Daoy (cell line): ENCODE measurements around the gene SDCCAG8. TPM values are rescaled to one million over a fixed set of nuclear protein-coding genes. Genes with fewer than 3 reads are reported as not detected.

Experiments used
- DNase-seq: peaks from one replicate; pipeline ENCODE4 v3.0.0-alpha.2; 2015; ENCODE audit warnings: low read depth
- total RNA-seq: library from RNA; depleted of rRNA; stranded (reverse); fragments of >200 nt; shearing (Covaris generic); gene quantifications from 2 replicates; pipeline ENCODE4 v1.2.3, GENCODE V29; 2014

Gene SDCCAG8
- total RNA-seq, 1 experiment from 2014 or later: 25.3 TPM

- peak; percentile 72 for DNase-seq
These were observed 1.5 kb upstream of the SDCCAG8 start for GRCh38 chr1:243254233-243254926.

GRCh38 chr1:243254927-243255790, 682 bp upstream of the SDCCAG8 start, which contains the start of gene CEP170:
Gene CEP170, minus strand, starts transcription at chr1:243255281. Its CDS starts 30,001 bp downstream, at chr1:243225280.
- peak; percentile 99 for DNase-seq

GRCh38 chr1:243256590-243256989, 749 bp downstream of the SDCCAG8 start:
- DNase-seq: no peak

DNA sequence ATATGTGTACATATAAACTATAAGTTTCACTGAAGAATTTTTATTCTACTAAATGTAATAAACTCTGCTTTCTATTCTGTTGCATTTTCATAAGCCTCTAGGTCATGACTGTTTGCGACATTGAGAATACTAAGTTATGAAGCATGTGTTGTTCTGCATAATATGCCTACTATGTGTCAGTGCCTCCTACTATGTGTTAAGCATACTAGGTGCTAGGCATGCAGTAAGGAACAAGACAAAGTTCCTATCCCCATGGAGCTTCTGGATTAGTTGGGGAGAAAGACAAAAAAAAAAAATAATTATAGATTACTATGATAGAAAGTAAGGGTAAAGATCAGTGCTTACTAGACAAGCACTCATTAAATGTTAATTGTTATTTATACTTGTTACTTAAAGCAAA, 1.3 kb downstream of the SDCCAG8 start:
- DNase-seq: no peak

- no peak for DNase-seq
These were observed 2.9 kb downstream of the SDCCAG8 start for GRCh38 chr1:243258731-243259130.

DNA sequence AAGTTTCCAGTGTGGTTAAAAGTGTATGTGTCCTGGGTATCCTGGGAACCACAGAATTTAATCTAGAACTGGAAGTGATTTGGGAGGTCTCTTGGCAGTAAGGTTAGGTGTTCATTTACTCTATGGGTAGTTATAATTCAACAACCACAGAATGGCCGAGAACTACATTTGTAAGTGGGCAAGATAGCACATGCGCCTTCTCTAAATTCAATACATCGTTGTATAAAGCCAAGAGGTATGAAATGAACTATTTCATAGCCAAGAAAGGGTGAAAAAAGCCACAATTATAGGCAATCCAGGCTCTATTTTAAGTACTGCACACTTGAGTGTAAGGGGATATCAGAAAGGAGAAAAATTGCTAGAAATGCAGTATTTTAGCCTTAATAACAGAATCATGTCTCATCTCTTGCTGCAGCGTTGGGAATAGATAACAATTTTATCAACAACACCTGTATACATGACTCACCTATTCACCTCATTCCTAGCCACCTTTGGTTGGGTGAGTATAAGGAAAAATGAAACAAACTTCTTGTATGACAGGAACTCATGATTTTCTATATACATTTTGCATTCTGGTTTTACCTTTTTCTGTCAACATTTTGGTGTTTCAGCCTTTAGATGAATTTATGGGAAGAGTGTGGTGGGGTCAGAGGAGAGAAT, 4.5 kb downstream of the SDCCAG8 start:
- no peak for DNase-seq

DNA sequence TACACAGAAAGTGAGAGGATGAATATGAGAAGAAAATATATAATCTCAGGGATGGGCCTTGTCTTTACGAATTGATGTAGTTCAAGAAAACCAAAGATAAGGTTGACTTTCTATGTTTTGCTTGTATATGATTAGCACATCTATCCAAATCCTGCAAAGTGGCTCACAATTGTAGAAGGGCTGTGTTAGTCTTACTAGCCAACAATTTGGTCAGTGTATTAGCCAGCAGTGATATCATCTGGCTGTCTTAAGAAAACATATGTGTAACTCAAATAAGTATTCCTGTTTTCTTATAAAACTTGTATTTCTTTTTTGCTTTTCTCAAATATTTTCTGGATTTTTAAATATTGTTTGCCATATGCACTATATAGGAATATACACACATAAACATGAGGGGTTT, 5.5 kb downstream of the SDCCAG8 start:
- no peak for DNase-seq

DNA sequence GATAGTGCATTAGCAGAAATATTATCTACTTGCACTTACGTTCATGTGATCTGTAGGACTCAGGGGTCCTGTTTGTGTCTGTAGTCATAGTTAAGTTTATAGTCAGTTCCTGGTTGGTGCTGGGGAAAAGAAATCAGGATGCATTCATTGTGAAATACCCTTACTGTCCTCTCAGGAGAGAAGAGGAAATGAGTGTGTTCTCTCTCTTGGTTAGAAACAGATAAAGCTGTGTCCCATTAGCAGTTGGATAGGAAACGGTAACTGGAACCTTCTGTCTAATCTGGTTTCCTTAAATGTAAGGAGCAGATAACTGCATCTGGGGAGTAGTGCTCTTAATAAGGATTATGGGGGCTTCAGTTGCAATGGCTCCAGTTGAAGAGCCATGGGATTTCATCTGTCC, 8.9 kb downstream of the SDCCAG8 start:
- DNase-seq: peak; percentile 46

- DNase-seq: no peak
These were observed 10.4 kb downstream of the SDCCAG8 start for GRCh38 chr1:243266231-243266630.

- DNase-seq: no peak
These were observed 11.6 kb downstream of the SDCCAG8 start for GRCh38 chr1:243267471-243267880.

GRCh38 chr1:243267914-243268653, 12.2 kb downstream of the SDCCAG8 start:
- peak; percentile 67 for DNase-seq

- no peak for DNase-seq
These were observed 13.1 kb downstream of the SDCCAG8 start for GRCh38 chr1:243268751-243269460.

GRCh38 chr1:243269461-243269801, 13.6 kb downstream of the SDCCAG8 start:
- DNase-seq: no peak

GRCh38 chr1:243270097-243270864, 14.4 kb downstream of the SDCCAG8 start:
- DNase-seq: no peak

- DNase-seq: no peak
These were observed 16.2 kb downstream of the SDCCAG8 start for GRCh38 chr1:243271996-243272395.

DNA sequence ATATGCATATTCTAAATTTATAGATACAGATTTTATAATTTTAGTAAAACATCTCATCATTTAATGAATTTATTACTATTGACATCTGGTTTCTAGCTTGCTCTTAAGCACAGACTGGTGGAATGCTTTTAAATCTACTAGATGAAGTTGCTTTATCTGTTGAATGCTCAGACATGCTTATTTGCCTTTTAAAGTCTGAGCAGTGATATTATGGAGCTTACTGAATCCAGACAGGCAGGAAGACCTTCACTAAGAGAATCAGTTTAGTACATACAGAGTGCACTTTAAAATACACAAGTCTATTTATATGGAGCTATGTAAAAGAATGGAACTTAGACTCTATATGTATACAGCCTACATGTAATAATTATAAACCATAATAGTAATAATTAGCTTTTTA, 16.6 kb downstream of the SDCCAG8 start:
- no peak for DNase-seq

DNA sequence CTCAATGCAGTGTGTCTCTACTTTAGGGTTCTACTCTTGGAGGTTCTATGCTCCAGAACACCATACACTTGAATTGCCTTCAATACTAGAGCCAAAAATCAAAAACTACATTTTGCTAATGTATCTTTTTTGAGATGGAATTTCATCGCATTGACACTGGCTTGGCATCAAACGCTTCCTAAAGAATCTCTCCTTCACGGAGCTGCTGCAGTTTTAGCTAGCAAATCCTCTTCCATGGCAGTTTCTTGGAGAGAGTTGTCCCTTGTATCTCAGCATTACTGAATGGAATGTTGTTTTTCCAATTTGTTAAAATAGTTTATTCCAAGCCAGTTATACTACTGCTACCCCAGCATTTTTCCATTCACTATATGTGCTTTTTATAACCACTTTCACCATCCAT, 17.7 kb downstream of the SDCCAG8 start:
- no peak for DNase-seq

- no peak for DNase-seq
These were observed 18.1 kb downstream of the SDCCAG8 start for GRCh38 chr1:243273945-243274344.

- DNase-seq: no peak
These were observed 19.5 kb downstream of the SDCCAG8 start for GRCh38 chr1:243275316-243275715.

DNA sequence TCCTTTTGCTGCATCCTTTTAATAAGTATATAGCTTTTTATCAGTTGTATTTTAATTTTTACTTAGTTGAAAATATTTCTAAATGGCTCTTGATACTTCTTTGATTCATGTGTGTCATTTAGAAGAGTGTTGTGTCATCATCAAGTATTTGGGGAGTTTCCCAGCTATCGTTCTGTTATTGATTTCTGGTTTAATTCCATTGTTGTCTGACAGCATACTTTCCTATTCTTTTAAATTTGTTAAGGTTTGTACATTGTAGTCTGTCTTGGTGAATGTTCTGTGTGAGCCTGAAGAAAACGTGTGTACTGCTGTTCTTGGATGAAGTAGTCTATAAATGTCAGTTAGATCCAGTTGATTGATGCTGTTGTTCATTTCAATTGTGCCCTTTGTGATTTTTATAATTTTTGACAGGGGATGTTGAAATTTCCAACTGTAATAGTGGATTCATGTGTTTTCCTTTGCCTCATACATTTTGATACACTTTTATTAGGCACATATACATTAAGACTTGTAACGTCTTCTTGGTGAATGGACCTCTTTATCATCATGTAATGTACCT, 24.8 kb downstream of the SDCCAG8 start:
- no peak for DNase-seq
